HepG2 (cell line): Measurements from ENCODE around the gene WDFY1. TPM values are rescaled to one million over a fixed set of nuclear protein-coding genes. Genes with fewer than 3 reads are reported as not detected.

Experiments used
- ARID4A ChIP-seq: sonication (generic); formaldehyde crosslinking; IDR thresholded peaks from 2 replicates; pipeline ENCODE4 v1.5.0; 2020; ENCODE audit warnings: mild to moderate bottlenecking, missing genetic modification reagents, borderline replicate concordance
- ASH2L ChIP-seq: fragments of 300-600, 200-600 bp; sonication (generic); IDR thresholded peaks from 2 replicates; pipeline ENCODE4 v1.7.0; 2017; ENCODE audit warnings: low read depth, mild to moderate bottlenecking, moderate library complexity, mixed read lengths, low read length; ENCODE audit not compliant: insufficient read length
- KDM3A ChIP-seq: IDR thresholded peaks from 2 replicates; pipeline ENCODE4 v1.6.1; 2018; ENCODE audit warnings: low read depth, missing compliant biosample characterization
- MBD4 ChIP-seq: IDR thresholded peaks from 2 replicates; pipeline ENCODE4 v1.6.1; 2012; ENCODE audit warnings: low read length, inconsistent platforms, borderline replicate concordance
- RXRA ChIP-seq: sonication (generic); formaldehyde crosslinking; IDR thresholded peaks from 2 replicates; pipeline ENCODE4 v1.5.1; 2020; ENCODE audit warnings: missing genetic modification reagents
- TEAD3 ChIP-seq: optimal IDR thresholded peaks from 2 replicates; pipeline ENCODE3; 2016; ENCODE audit warnings: borderline replicate concordance
- U2AF2 ChIP-seq: fragments of 200-400 bp; formaldehyde crosslinking; IDR thresholded peaks from 2 replicates; pipeline ENCODE4 v1.6.1; 2017; ENCODE audit warnings: low read depth, mild to moderate bottlenecking, low read length
- WIZ ChIP-seq: sonication (generic); formaldehyde crosslinking; IDR thresholded peaks from 2 replicates; pipeline ENCODE4 v1.5.1; 2020; ENCODE audit warnings: mild to moderate bottlenecking, missing genetic modification reagents
- ZKSCAN8 ChIP-seq: IDR thresholded peaks from 2 replicates; pipeline ENCODE4 v1.6.1; 2016; ENCODE audit warnings: borderline replicate concordance, missing genetic modification reagents, missing compliant biosample characterization
- ZNF607 ChIP-seq: sonication (generic); formaldehyde crosslinking; IDR thresholded peaks from 2 replicates; pipeline ENCODE4 v1.5.1; 2020; ENCODE audit warnings: missing genetic modification reagents, mild to moderate bottlenecking, borderline replicate concordance
- ZNF670 ChIP-seq: sonication (generic); formaldehyde crosslinking; IDR thresholded peaks from 2 replicates; pipeline ENCODE4 v1.8.0; 2022; ENCODE audit warnings: mild to moderate bottlenecking, missing genetic modification reagents, borderline replicate concordance
- ZNF800 ChIP-seq: sonication (generic); formaldehyde crosslinking; IDR thresholded peaks from 2 replicates; pipeline ENCODE4 v1.4.0; 2020; ENCODE audit warnings: missing genetic modification reagents
- ZNF883 ChIP-seq: sonication (generic); formaldehyde crosslinking; IDR thresholded peaks from 2 replicates; pipeline ENCODE4 v1.5.1; 2020; ENCODE audit warnings: mild to moderate bottlenecking, missing genetic modification reagents; ENCODE audit errors: not compliant biosample characterization
- ZNF891 ChIP-seq: sonication (generic); formaldehyde crosslinking; IDR thresholded peaks from 2 replicates; pipeline ENCODE4 v1.5.0; 2020; ENCODE audit warnings: mild to moderate bottlenecking, missing genetic modification reagents
- polyA plus RNA-seq, 8 experiments: library from polyadenylated mRNA; depleted of rRNA in 3 of 8; stranded (reverse) in 7 of 8; unstranded in 1 of 8; fragments of >200 nt; fragmentation: Illumina TruSeq in 4 of 8; extraction: Trizol in 4 of 8; gene quantifications; 2 replicates each; pipeline versions ENCODE4 v1.2.1 to v1.2.3, GENCODE V29; 2011 to 2016; ENCODE audit warnings: low read depth in 4 of 8, missing spikeins in 1 of 8, mixed read lengths in 1 of 8; ENCODE audit not compliant: insufficient read depth in 1 of 8
- total RNA-seq, 5 experiments: library from RNA; depleted of rRNA; stranded (reverse); fragments of >200 nt; fragmentation: Illumina TruSeq; extraction: Trizol; gene quantifications; 2 replicates each; pipeline ENCODE4 v1.2.3, GENCODE V29; 2016; ENCODE audit warnings: low read depth in 1 of 5
- TF ChIP-seq, protein P1 (sequence below), 2 experiments: sonication (generic) in 1 of 2; formaldehyde crosslinking in 1 of 2; IDR thresholded peaks; 2 replicates each; pipeline versions ENCODE4 v1.5.1 to v1.6.1; 2011 to 2020; ENCODE audit warnings: borderline replicate concordance in 1 of 2, low read depth in 1 of 2, low read length in 1 of 2, mild to moderate bottlenecking in 1 of 2, missing genetic modification reagents in 1 of 2, moderate library complexity in 1 of 2
- TF ChIP-seq, protein P2 (sequence below): sonication (generic); formaldehyde crosslinking; IDR thresholded peaks from 2 replicates; pipeline ENCODE4 v1.4.0; 2020; ENCODE audit warnings: low read depth, missing genetic modification reagents

WDFY1 gene
- total and polyA plus RNA-seq, 2 of the 13 experiments (the other 11 are each of a cell fraction or from before 2014, with no cell fraction given): 77.0 to 78.4 TPM

DNA sequence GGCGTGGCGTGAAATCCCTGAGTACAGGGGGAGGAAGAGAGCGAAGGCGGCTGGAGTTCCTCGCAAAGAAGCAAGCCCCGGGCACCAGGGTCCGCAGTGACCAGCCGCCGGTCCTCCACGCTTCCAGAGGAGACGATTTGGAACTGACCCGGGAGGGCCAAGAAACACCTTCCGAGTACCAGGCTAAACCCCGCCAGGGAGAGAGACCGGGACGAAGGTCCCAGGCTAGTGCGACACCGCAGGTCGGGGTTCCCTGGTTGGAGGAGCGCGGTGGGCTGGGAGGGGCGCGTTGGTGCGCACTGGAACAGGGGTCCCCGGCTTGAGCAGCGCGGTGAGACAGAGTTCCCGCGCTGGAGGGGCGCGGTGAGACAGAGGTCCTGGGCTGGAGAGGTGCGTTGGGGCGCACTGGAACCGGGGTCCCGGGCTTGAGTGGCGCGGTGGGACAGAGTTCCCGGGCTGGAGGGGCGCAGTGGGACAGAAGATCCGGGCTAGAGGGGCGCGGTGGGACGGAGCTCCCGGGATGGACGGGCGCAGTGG is 901 bp downstream of the WDFY1 start (continued):
- TF ChIP-seq ZNF800 (CRISPR knock-in tag): peak; percentile 96
- TF ChIP-seq ARID4A: no peak
- TF ChIP-seq, protein P1, sequence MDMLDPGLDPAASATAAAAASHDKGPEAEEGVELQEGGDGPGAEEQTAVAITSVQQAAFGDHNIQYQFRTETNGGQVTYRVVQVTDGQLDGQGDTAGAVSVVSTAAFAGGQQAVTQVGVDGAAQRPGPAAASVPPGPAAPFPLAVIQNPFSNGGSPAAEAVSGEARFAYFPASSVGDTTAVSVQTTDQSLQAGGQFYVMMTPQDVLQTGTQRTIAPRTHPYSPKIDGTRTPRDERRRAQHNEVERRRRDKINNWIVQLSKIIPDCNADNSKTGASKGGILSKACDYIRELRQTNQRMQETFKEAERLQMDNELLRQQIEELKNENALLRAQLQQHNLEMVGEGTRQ (IDR thresholded peaks at IDR 0.05; ENCODE audit: low read depth, low read length): no peak
- TF ChIP-seq, protein P1 (CRISPR knock-in tag; IDR thresholded peaks at IDR 0.05; ENCODE audit: borderline replicate concordance): no peak
- TF ChIP-seq ZNF891 (CRISPR knock-in tag): no peak; the same call in 1 of the 2 replicates
- TF ChIP-seq ZNF607 (CRISPR knock-in tag): 0 out of 2 replicates have a peak, but pooled peaks have one; percentile 20
- 0 out of 2 replicates have a peak, but pooled peaks have one; percentile 35 for TF ChIP-seq RXRA (CRISPR knock-in tag)
- TF ChIP-seq TEAD3 (CRISPR knock-in tag): peak; percentile 7
- TF ChIP-seq, protein P2, sequence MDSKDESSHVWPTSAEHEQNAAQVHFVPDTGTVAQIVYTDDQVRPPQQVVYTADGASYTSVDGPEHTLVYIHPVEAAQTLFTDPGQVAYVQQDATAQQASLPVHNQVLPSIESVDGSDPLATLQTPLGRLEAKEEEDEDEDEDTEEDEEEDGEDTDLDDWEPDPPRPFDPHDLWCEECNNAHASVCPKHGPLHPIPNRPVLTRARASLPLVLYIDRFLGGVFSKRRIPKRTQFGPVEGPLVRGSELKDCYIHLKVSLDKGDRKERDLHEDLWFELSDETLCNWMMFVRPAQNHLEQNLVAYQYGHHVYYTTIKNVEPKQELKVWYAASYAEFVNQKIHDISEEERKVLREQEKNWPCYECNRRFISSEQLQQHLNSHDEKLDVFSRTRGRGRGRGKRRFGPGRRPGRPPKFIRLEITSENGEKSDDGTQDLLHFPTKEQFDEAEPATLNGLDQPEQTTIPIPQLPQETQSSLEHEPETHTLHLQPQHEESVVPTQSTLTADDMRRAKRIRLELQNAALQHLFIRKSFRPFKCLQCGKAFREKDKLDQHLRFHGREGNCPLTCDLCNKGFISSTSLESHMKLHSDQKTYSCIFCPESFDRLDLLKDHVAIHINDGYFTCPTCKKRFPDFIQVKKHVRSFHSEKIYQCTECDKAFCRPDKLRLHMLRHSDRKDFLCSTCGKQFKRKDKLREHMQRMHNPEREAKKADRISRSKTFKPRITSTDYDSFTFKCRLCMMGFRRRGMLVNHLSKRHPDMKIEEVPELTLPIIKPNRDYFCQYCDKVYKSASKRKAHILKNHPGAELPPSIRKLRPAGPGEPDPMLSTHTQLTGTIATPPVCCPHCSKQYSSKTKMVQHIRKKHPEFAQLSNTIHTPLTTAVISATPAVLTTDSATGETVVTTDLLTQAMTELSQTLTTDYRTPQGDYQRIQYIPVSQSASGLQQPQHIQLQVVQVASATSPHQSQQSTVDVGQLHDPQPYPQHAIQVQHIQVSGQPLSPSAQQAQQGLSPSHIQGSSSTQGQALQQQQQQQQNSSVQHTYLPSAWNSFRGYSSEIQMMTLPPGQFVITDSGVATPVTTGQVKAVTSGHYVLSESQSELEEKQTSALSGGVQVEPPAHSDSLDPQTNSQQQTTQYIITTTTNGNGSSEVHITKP (CRISPR knock-in tag): no peak
- TF ChIP-seq ZNF670 (CRISPR knock-in tag): peak; percentile 57; the same call in 1 of the 2 replicates
- no peak for TF ChIP-seq U2AF2
- TF ChIP-seq MBD4: no peak
- 0 out of 2 replicates have a peak, but pooled peaks have one; percentile 45 for TF ChIP-seq ZKSCAN8
- peak; percentile 55; the same call in 1 of the 2 replicates for TF ChIP-seq KDM3A
- peak; percentile 45 for TF ChIP-seq ZNF883 (CRISPR knock-in tag)
- no peak for TF ChIP-seq ASH2L
- no peak; the same call in 1 of the 2 replicates for TF ChIP-seq WIZ (CRISPR knock-in tag)
